Thymus (tissue), 11 donors: ENCODE data around the gene GAK. TPM values are rescaled to one million over a fixed set of nuclear protein-coding genes. Genes with fewer than 3 reads are reported as not detected.

ENCODE experiments used
- DNase-seq, 9 donors: peaks; one replicate each; pipeline ENCODE4 v3.0.0-alpha.2; 2013; ENCODE audit warnings: low spot score in 9 of 9, low read depth in 6 of 9, missing footprints in 1 of 9
- H3K27ac ChIP-seq, 2 donors: one replicate each; pipeline ENCODE4 v1.5.1; 2013; ENCODE audit warnings: control low read depth in 1 of 2, low read depth in 1 of 2, low read length in 1 of 2, mild to moderate bottlenecking in 1 of 2, moderate library complexity in 1 of 2
- H3K27me3 ChIP-seq, 2 donors: one replicate each; pipeline ENCODE4 v1.5.1; 2013; ENCODE audit warnings: low read length in 1 of 2; ENCODE audit not compliant: control insufficient read depth in 2 of 2, insufficient read depth in 1 of 2
- H3K36me3 ChIP-seq, 2 donors: one replicate each; pipeline ENCODE4 v1.5.1; 2013; ENCODE audit warnings: low read length in 1 of 2, mild to moderate bottlenecking in 1 of 2, moderate library complexity in 1 of 2; ENCODE audit not compliant: control insufficient read depth in 2 of 2, insufficient read depth in 2 of 2
- H3K4me1 ChIP-seq, 2 donors: one replicate each; pipeline ENCODE4 v1.5.1; 2013; ENCODE audit warnings: low read length in 2 of 2; ENCODE audit not compliant: control insufficient read depth in 2 of 2, insufficient read depth in 2 of 2
- H3K4me3 ChIP-seq, 2 donors: one replicate each; pipeline ENCODE4 v1.5.1; 2013; ENCODE audit warnings: low read length in 2 of 2, control low read depth in 1 of 2, mild to moderate bottlenecking in 1 of 2
- H3K9me3 ChIP-seq, 2 donors: one replicate each; pipeline ENCODE4 v1.5.1; 2013; ENCODE audit warnings: low read length in 1 of 2, mild to moderate bottlenecking in 1 of 2; ENCODE audit not compliant: control insufficient read depth in 2 of 2, insufficient read depth in 1 of 2
- WGBS: extraction: QIAGEN DNeasy Blood & Tissue Kit; methylation state at CpG from one replicate; pipeline ENCODE4 v1.1.7; 2013; 5-methylcytosine and 5-hydroxymethylcytosine counted together
- polyA plus RNA-seq: library from polyadenylated mRNA; stranded (reverse); fragments of 200-250 nt; gene quantifications from one replicate; pipeline ENCODE4 v1.2.3, GENCODE V29; 2013
- total RNA-seq: library from RNA; stranded (reverse); fragments of 120-200 nt; gene quantifications from one replicate; pipeline ENCODE4 v1.2.4, GENCODE V29; 2013
- donor health status: healthy.

The GAK gene
- total and polyA plus RNA-seq, 2 donors: 47.5 to 230 TPM

- Histone ChIP-seq H3K9me3 (peaks cover 0 to 4% of the 10 kb centered on the region in 2 donors), H3K36me3 (no peaks in the 10 kb centered on the region), H3K4me1 (peaks cover 8 to 12% of the 10 kb centered on the region in 2 donors), H3K4me3 (peak within 1 kb of the TSS in 1 of 2 donors; percentile 45), H3K27ac (no peak within 1 kb of the TSS), H3K27me3 (peaks cover 68 to 93% of the 10 kb centered on the region in 2 donors)
- DNase-seq: no peak
- 3% methylated on average over 33 of the region's 61 CpGs for WGBS
Observed at GRCh38 chr4:825971-826330, 106.2 kb downstream of the GAK start, which contains the start of gene CPLX1. CPLX1 (minus strand) TSS chr4:826129; CDS start chr4:824522, 1,607 bp downstream.

- Histone ChIP-seq H3K4me1 (peaks cover 8 to 12% of the 10 kb centered on the region in 2 donors), H3K4me3 (peak overlapping the region in 1 of 2 donors; percentile 45), H3K27ac (no peak overlapping the region), H3K27me3 (peaks cover 68 to 95% of the 10 kb centered on the region in 2 donors), H3K36me3 (no peaks in the 10 kb centered on the region), H3K9me3 (peaks cover 0 to 4% of the 10 kb centered on the region in 2 donors)
- WGBS: 9% methylated on average over 94 of the region's 94 CpGs
- peak in 8 of 9 donors; percentile 17 to 68 (median 30) for DNase-seq
Observed at GRCh38 chr4:825063-825970, 106.8 kb downstream of the GAK start.

GRCh38 chr4:824461-825062 is 107.6 kb downstream of the GAK start:
- peaks cover 69 to 95% of the 10 kb centered on the region in 2 donors for H3K27me3 ChIP-seq
- peaks cover 0 to 9% of the 10 kb centered on the region in 2 donors for H3K9me3 ChIP-seq
- WGBS: 14% methylated on average over 23 of the region's 23 CpGs
- no peak overlapping the region for H3K27ac ChIP-seq
- DNase-seq: peak in 6 of 9 donors; percentile 14 to 47 (median 28)
- no peaks in the 10 kb centered on the region for H3K36me3 ChIP-seq
- H3K4me3 ChIP-seq: peak overlapping the region in 1 of 2 donors; percentile 45
- H3K4me1 ChIP-seq: peaks cover 8 to 12% of the 10 kb centered on the region in 2 donors

GRCh38 chr4:823761-824460 is 108.2 kb downstream of the GAK start:
- peaks cover 0 to 9% of the 10 kb centered on the region in 2 donors for H3K9me3 ChIP-seq
- WGBS: 55% methylated on average over 24 of the region's 24 CpGs
- H3K4me3 ChIP-seq: no peak overlapping the region
- H3K36me3 ChIP-seq: no peaks in the 10 kb centered on the region
- H3K27ac ChIP-seq: no peak overlapping the region
- peaks cover 8 to 12% of the 10 kb centered on the region in 2 donors for H3K4me1 ChIP-seq
- no peak for DNase-seq
- peaks cover 67 to 92% of the 10 kb centered on the region in 2 donors for H3K27me3 ChIP-seq

GRCh38 chr4:823176-823760 is 108.8 kb downstream of the GAK start:
- peaks cover 8 to 12% of the 10 kb centered on the region in 2 donors for H3K4me1 ChIP-seq
- DNase-seq: no peak
- WGBS: 85% methylated on average over 21 of the region's 21 CpGs
- no peaks in the 10 kb centered on the region for H3K36me3 ChIP-seq
- H3K4me3 ChIP-seq: no peak overlapping the region
- H3K27ac ChIP-seq: no peak overlapping the region
- H3K9me3 ChIP-seq: peaks cover 0 to 9% of the 10 kb centered on the region in 2 donors
- peaks cover 61 to 91% of the 10 kb centered on the region in 2 donors for H3K27me3 ChIP-seq

GRCh38 chr4:822361-823175 is 109.5 kb downstream of the GAK start:
- H3K27ac ChIP-seq: no peak overlapping the region
- no peak for DNase-seq
- H3K4me1 ChIP-seq: peaks cover 8 to 12% of the 10 kb centered on the region in 2 donors
- H3K36me3 ChIP-seq: no peaks in the 10 kb centered on the region
- WGBS: 62% methylated on average over 24 of the region's 24 CpGs
- H3K9me3 ChIP-seq: peaks cover 0 to 9% of the 10 kb centered on the region in 2 donors
- no peak overlapping the region for H3K4me3 ChIP-seq
- peaks cover 54 to 91% of the 10 kb centered on the region in 2 donors for H3K27me3 ChIP-seq

GRCh38 chr4:821631-822030 is 110.5 kb downstream of the GAK start:
- Histone ChIP-seq H3K4me3 (no peak overlapping the region), H3K9me3 (peaks cover 0 to 9% of the 10 kb centered on the region in 2 donors), H3K27ac (no peak overlapping the region), H3K27me3 (peaks cover 45 to 85% of the 10 kb centered on the region in 2 donors), H3K36me3 (no peaks in the 10 kb centered on the region), H3K4me1 (peaks cover 8 to 10% of the 10 kb centered on the region in 2 donors)
- DNase-seq: no peak
- 87% methylated on average over 16 of the region's 16 CpGs for WGBS

- Histone ChIP-seq H3K4me1 (peaks cover 8 to 10% of the 10 kb centered on the region in 2 donors), H3K4me3 (no peak overlapping the region), H3K36me3 (no peaks in the 10 kb centered on the region), H3K27ac (no peak overlapping the region), H3K27me3 (peaks cover 43 to 87% of the 10 kb centered on the region in 2 donors), H3K9me3 (peaks cover 0 to 9% of the 10 kb centered on the region in 2 donors)
- DNase-seq: no peak
- WGBS: 87% methylated on average over 22 of the region's 22 CpGs
Observed at GRCh38 chr4:821181-821591, 110.9 kb downstream of the GAK start.
